HFFc6 (cell line): ENCODE measurements around the gene KRT75. TPM values are rescaled to one million over a fixed set of nuclear protein-coding genes. Genes with fewer than 3 reads are reported as not detected.

Source experiments
- DNase-seq: peaks from one replicate; pipeline ENCODE4 v3.0.0-alpha.2; 2018
- H3K27ac Mint-ChIP-seq: 2 replicates; pipeline ENCODE4 v1.8.0; 2020; ENCODE audit warnings: mild to moderate bottlenecking, mixed read lengths
- H3K27me3 Mint-ChIP-seq: 2 replicates; pipeline ENCODE4 v1.8.0; 2021; ENCODE audit warnings: mild to moderate bottlenecking, moderate library complexity, mixed read lengths; ENCODE audit not compliant: insufficient read depth
- H3K36me3 Mint-ChIP-seq: 2 replicates; pipeline ENCODE4 v1.8.0; 2021; ENCODE audit warnings: low read depth, mixed read lengths
- H3K4me1 Mint-ChIP-seq: 2 replicates; pipeline ENCODE4 v1.8.0; 2020; ENCODE audit warnings: low read depth, mixed read lengths
- H3K4me3 Mint-ChIP-seq: 2 replicates; pipeline ENCODE4 v1.8.0; 2020; ENCODE audit warnings: mild to moderate bottlenecking, moderate library complexity, mixed read lengths
- H3K9me3 Mint-ChIP-seq: 2 replicates; pipeline ENCODE4 v1.8.0; 2020; ENCODE audit warnings: mild to moderate bottlenecking, mixed read lengths
- total RNA-seq, 6 experiments: library from RNA; stranded (reverse); fragmentation: NEBNext Ultra II Directional; extraction: Animal tissue kit (Norgen Biotek cat#: 25700); gene quantifications; 2 replicates in 1 of 6; 3 replicates in 5 of 6; pipeline ENCODE4 v1.2.3, GENCODE V29; 2021
- TF ChIP-seq, protein P1 (sequence below): fragments of 200-600 bp; sonication (generic); IDR thresholded peaks from 2 replicates; pipeline ENCODE4 v1.5.0; 2021; ENCODE audit warnings: antibody characterized with exemption, mild to moderate bottlenecking

KRT75 gene
- total RNA-seq, 6 experiments from 2014 or later: not detected

DNA sequence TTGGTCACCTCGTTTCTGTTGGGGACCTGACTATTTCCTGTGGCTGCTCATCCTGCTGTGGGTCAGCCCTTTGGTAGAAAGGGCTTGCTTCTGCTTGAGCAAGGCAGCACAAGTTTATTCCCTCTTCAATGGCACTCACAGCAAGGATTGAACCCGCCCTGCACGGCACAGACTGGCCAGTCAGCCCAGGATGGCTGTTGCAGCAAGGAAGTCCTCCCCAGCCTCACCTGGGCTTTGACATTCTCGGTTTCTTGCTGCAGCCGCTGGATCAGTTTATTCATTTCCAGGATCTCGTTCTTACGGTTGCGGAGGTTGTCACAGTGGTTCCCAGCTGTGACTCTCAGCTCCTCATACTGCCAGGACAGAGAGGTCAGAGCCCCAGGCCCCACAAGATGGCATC lies 37.5 kb downstream of the KRT75 start:
- Mint-ChIP-seq H3K9me3 (no peaks in the 10 kb centered on the region), H3K4me1 (no peaks in the 10 kb centered on the region), H3K27ac (no peak overlapping the region), H3K36me3 (no peaks in the 10 kb centered on the region), H3K27me3 (peaks cover 37% of the 10 kb centered on the region), H3K4me3 (no peak overlapping the region)
- TF ChIP-seq, protein P1, sequence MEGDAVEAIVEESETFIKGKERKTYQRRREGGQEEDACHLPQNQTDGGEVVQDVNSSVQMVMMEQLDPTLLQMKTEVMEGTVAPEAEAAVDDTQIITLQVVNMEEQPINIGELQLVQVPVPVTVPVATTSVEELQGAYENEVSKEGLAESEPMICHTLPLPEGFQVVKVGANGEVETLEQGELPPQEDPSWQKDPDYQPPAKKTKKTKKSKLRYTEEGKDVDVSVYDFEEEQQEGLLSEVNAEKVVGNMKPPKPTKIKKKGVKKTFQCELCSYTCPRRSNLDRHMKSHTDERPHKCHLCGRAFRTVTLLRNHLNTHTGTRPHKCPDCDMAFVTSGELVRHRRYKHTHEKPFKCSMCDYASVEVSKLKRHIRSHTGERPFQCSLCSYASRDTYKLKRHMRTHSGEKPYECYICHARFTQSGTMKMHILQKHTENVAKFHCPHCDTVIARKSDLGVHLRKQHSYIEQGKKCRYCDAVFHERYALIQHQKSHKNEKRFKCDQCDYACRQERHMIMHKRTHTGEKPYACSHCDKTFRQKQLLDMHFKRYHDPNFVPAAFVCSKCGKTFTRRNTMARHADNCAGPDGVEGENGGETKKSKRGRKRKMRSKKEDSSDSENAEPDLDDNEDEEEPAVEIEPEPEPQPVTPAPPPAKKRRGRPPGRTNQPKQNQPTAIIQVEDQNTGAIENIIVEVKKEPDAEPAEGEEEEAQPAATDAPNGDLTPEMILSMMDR: no peak
- DNase-seq: no peak

GRCh38 chr12:52395761-52396434 lies 38.3 kb downstream of the KRT75 start:
- H3K4me3 Mint-ChIP-seq: no peak overlapping the region
- TF ChIP-seq, protein P1: peak; percentile 70
- H3K27me3 Mint-ChIP-seq: peaks cover 35% of the 10 kb centered on the region
- H3K4me1 Mint-ChIP-seq: no peaks in the 10 kb centered on the region
- H3K36me3 Mint-ChIP-seq: no peaks in the 10 kb centered on the region
- no peak for DNase-seq
- H3K27ac Mint-ChIP-seq: no peak overlapping the region
- H3K9me3 Mint-ChIP-seq: no peaks in the 10 kb centered on the region

GRCh38 chr12:52394836-52395405 lies 39.2 kb downstream of the KRT75 start:
- no peaks in the 10 kb centered on the region for H3K9me3 Mint-ChIP-seq
- H3K27me3 Mint-ChIP-seq: peaks cover 31% of the 10 kb centered on the region
- H3K36me3 Mint-ChIP-seq: no peaks in the 10 kb centered on the region
- no peaks in the 10 kb centered on the region for H3K4me1 Mint-ChIP-seq
- no peak for DNase-seq
- TF ChIP-seq, protein P1: no peak
- H3K27ac Mint-ChIP-seq: no peak overlapping the region
- H3K4me3 Mint-ChIP-seq: no peak overlapping the region

GRCh38 chr12:52392465-52393007 lies 41.6 kb downstream of the KRT75 start:
- Mint-ChIP-seq H3K9me3 (no peaks in the 10 kb centered on the region), H3K27me3 (peaks cover 31% of the 10 kb centered on the region), H3K4me3 (no peak overlapping the region), H3K4me1 (no peaks in the 10 kb centered on the region), H3K27ac (no peak overlapping the region), H3K36me3 (no peaks in the 10 kb centered on the region)
- no peak for DNase-seq
- TF ChIP-seq, protein P1: no peak

DNA sequence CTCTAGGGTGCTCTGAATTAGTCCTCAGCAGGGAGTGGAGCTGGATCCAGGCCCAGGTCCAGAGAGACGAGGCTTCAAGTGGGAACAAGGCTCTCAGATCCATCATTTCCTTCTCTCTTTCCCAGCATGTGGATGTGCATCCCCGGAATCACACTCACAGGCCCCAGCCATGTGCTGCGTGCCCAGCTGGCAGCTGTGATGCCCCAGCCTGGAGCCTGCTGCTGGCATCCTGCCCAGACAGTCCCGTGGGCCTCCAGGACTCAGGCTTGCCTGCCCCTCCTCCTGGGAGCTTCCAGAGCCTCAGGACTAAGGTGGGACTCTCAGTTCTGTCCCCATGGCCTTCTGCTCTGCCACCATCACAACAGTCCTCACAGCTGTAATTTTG lies 42.6 kb downstream of the KRT75 start:
- Mint-ChIP-seq H3K27ac (no peak overlapping the region), H3K4me3 (no peak overlapping the region), H3K9me3 (no peaks in the 10 kb centered on the region), H3K4me1 (no peaks in the 10 kb centered on the region), H3K36me3 (no peaks in the 10 kb centered on the region), H3K27me3 (peaks cover 27% of the 10 kb centered on the region)
- DNase-seq: no peak
- TF ChIP-seq, protein P1: no peak
